ENCODE data around the gene FGGY. TPM values are rescaled to one million over a fixed set of nuclear protein-coding genes. Genes with fewer than 3 reads are reported as not detected.

The FGGY gene
- total RNA-seq, 1 donor = 24.6 TPM

DNA sequence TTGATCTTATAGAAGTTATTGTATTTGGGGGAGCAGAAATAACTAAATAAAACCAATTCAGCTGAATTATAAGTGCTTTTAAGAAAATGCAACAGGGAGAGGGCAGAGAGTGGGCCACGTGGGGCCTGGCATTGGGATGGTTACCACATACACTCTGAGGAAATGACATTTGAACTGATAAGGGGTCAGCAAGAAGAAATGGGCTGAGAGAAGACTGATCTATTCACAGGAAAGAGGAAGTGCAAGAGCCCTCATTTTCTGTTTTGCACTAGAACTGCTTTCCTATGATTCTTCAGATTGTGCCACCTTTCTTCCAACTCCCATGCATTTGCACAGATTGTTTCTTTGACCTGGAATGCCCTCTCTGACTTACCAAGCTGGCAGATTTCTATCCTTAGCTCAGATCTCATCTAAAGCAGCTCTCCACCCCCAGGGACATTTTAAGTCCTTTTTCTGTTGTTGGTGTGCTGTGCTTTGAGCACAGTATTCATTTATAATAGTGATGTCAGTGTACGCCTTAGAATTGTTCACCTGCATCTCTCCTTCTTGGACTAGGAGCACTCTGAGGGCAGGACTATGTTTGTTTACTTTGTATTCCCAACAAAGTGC lies 115.9 kb downstream of the FGGY start:
- H3K4me2 ChIP-seq (ENCODE audit: insufficient read depth, low read length) = no peak overlapping the region
- H3K36me3 ChIP-seq (ENCODE audit: insufficient read depth, low read length) = no peaks in the 10 kb centered on the region
- H4K20me1 ChIP-seq (ENCODE audit: insufficient read depth, low read length) = no peaks in the 10 kb centered on the region
- no peaks in the 10 kb centered on the region for H3K79me2 ChIP-seq (ENCODE audit: insufficient read depth, low read length)
- no peak for DNase-seq (ENCODE audit: insufficient read length, low spot score, missing footprints)
- H3K4me1 ChIP-seq (ENCODE audit: insufficient read depth, low read length) = peaks cover 5% of the 10 kb centered on the region
- no peak overlapping the region for H3K4me3 ChIP-seq (ENCODE audit: insufficient read depth, low read length)
- no peaks in the 10 kb centered on the region for H3K9me3 ChIP-seq (ENCODE audit: low read depth, low read length)
- TF ChIP-seq, protein P1, sequence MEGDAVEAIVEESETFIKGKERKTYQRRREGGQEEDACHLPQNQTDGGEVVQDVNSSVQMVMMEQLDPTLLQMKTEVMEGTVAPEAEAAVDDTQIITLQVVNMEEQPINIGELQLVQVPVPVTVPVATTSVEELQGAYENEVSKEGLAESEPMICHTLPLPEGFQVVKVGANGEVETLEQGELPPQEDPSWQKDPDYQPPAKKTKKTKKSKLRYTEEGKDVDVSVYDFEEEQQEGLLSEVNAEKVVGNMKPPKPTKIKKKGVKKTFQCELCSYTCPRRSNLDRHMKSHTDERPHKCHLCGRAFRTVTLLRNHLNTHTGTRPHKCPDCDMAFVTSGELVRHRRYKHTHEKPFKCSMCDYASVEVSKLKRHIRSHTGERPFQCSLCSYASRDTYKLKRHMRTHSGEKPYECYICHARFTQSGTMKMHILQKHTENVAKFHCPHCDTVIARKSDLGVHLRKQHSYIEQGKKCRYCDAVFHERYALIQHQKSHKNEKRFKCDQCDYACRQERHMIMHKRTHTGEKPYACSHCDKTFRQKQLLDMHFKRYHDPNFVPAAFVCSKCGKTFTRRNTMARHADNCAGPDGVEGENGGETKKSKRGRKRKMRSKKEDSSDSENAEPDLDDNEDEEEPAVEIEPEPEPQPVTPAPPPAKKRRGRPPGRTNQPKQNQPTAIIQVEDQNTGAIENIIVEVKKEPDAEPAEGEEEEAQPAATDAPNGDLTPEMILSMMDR (IDR thresholded peaks at IDR 0.05; ENCODE audit: extremely low read depth, low read depth, low read length) = no peak
- H3K27ac ChIP-seq (ENCODE audit: low read depth, low read length) = no peak overlapping the region
- no peaks in the 10 kb centered on the region for H3K27me3 ChIP-seq (ENCODE audit: insufficient read depth, low read length)
- H2AFZ ChIP-seq (ENCODE audit: low read length) = no peak overlapping the region

DNA sequence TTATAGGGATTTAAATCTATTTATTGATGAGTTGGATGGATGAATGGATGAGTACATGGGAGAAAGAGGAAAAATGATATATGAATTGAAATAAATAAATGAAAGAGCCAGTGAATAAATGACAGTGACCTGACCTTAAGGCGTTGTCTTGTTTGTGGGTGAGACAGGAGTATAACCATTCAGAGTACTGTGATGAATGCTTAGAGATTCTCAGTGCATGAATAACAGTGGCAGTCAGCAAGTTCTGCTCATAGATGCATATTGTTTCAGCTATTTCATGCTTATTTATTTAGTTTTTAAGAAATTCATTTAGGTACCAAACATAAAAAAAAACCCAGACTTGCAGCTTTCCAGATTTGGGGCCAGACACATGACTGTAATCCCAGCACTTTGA lies 116.4 kb downstream of the FGGY start:
- Histone ChIP-seq H3K36me3 (ENCODE audit: insufficient read depth, low read length) (no peaks in the 10 kb centered on the region), H3K4me1 (ENCODE audit: insufficient read depth, low read length) (peaks cover 5% of the 10 kb centered on the region), H3K4me2 (ENCODE audit: insufficient read depth, low read length) (no peak overlapping the region), H3K27me3 (ENCODE audit: insufficient read depth, low read length) (no peaks in the 10 kb centered on the region), H3K27ac (ENCODE audit: low read depth, low read length) (no peak overlapping the region), H3K79me2 (ENCODE audit: insufficient read depth, low read length) (no peaks in the 10 kb centered on the region), H3K4me3 (ENCODE audit: insufficient read depth, low read length) (no peak overlapping the region), H3K9me3 (ENCODE audit: low read depth, low read length) (no peaks in the 10 kb centered on the region), H2AFZ (ENCODE audit: low read length) (no peak overlapping the region), H4K20me1 (ENCODE audit: insufficient read depth, low read length) (no peaks in the 10 kb centered on the region)
- TF ChIP-seq, protein P1 (IDR thresholded peaks at IDR 0.05; ENCODE audit: extremely low read depth, low read depth, low read length) = no peak
- no peak for DNase-seq (ENCODE audit: insufficient read length, low spot score, missing footprints)

DNA sequence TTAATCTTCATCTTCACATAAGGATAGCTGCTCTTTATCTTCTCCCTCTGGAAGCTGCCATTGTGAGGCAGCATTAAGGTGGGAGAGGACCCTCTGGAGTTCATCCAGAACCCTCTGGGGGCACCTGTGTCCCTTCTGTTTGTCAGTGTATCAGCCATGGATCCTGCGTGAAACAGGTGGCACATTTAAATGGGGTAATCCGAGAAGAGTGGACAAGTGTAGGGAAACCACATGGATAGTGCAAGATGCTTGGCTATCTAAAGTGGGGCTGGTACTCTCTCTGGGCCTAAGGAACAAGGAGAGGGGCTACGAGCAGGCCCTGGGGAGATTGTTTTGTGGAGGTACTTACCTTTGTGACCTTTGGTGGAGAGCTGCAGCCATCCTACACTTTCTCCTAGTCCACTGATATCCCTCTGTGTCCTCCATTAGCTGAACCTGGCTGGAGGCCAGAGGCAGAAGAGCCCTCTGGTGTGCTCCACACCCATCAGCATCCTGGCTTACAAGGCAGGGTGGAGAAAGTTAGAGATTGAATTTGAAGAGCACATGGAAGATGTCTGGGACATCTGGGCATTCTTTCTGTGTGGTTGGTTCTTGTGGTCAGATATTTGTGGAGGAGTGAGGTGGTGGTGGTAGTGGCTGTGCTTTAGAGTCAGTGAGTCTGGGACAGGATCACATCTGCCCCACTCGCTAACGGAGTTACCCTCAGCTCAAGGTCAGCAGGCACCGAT lies 117.7 kb downstream of the FGGY start:
- Histone ChIP-seq H3K4me2 (ENCODE audit: insufficient read depth, low read length) (no peak overlapping the region), H3K27ac (ENCODE audit: low read depth, low read length) (no peak overlapping the region), H3K4me1 (ENCODE audit: insufficient read depth, low read length) (peaks cover 5% of the 10 kb centered on the region), H2AFZ (ENCODE audit: low read length) (no peak overlapping the region), H3K9me3 (ENCODE audit: low read depth, low read length) (no peaks in the 10 kb centered on the region), H3K36me3 (ENCODE audit: insufficient read depth, low read length) (no peaks in the 10 kb centered on the region), H3K27me3 (ENCODE audit: insufficient read depth, low read length) (no peaks in the 10 kb centered on the region), H4K20me1 (ENCODE audit: insufficient read depth, low read length) (no peaks in the 10 kb centered on the region), H3K4me3 (ENCODE audit: insufficient read depth, low read length) (no peak overlapping the region), H3K79me2 (ENCODE audit: insufficient read depth, low read length) (no peaks in the 10 kb centered on the region)
- TF ChIP-seq, protein P1 (IDR thresholded peaks at IDR 0.05; ENCODE audit: extremely low read depth, low read depth, low read length) = no peak
- no peak for DNase-seq (ENCODE audit: insufficient read length, low spot score, missing footprints)

DNA sequence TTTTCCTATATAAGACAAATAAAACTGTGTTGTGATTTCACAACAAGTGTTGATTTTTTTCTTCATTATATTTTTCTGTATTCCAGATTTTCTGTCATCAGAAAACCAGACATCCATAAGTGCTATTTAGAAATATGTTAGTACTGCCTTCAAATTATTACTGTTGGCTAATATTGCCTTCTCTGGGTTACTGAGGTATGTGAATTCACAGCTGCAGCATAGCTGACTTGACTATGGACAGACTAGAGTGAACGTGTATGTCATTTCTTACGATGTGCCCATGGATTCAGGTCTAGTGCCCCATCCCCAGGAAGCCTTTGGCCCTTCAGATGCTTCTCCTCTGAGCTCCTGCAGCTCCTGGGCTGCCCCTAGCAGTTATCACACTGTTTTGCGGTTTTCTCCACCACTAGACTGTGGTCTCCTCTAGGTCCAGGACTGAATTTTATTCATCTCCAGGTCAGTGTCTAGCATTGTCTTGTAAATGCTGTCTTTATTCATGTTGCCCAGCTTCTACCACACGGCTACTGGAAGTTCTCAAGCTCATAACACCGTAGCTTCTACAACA lies 118.5 kb downstream of the FGGY start:
- no peaks in the 10 kb centered on the region for H3K36me3 ChIP-seq (ENCODE audit: insufficient read depth, low read length)
- DNase-seq (ENCODE audit: insufficient read length, low spot score, missing footprints) = no peak
- H3K4me3 ChIP-seq (ENCODE audit: insufficient read depth, low read length) = no peak overlapping the region
- H3K4me2 ChIP-seq (ENCODE audit: insufficient read depth, low read length) = no peak overlapping the region
- H3K9me3 ChIP-seq (ENCODE audit: low read depth, low read length) = no peaks in the 10 kb centered on the region
- H3K27ac ChIP-seq (ENCODE audit: low read depth, low read length) = no peak overlapping the region
- H4K20me1 ChIP-seq (ENCODE audit: insufficient read depth, low read length) = no peaks in the 10 kb centered on the region
- no peak overlapping the region for H2AFZ ChIP-seq (ENCODE audit: low read length)
- H3K27me3 ChIP-seq (ENCODE audit: insufficient read depth, low read length) = no peaks in the 10 kb centered on the region
- H3K4me1 ChIP-seq (ENCODE audit: insufficient read depth, low read length) = peaks cover 5% of the 10 kb centered on the region
- no peaks in the 10 kb centered on the region for H3K79me2 ChIP-seq (ENCODE audit: insufficient read depth, low read length)
- TF ChIP-seq, protein P1 (IDR thresholded peaks at IDR 0.05; ENCODE audit: extremely low read depth, low read depth, low read length) = no peak

Data from osteoblast (primary cell).